Lung (tissue), 12 donors: ENCODE data around the gene CRHBP. TPM values are rescaled to one million over a fixed set of nuclear protein-coding genes. Genes with fewer than 3 reads are reported as not detected.
"Not testable (repeated sequence)": the region's sequence is repeated elsewhere in the genome, so short reads cannot be mapped to it uniquely, and the experiment has no call there.

Source experiments
- ATAC-seq: fragments of 200-7000 bp; cut with Tn5 transposase; one replicate; pipeline ENCODE4 v1.9.1; 2020; ENCODE audit warnings: moderate number of reproducible peaks; ENCODE audit not compliant: insufficient read depth, low FRiP score
- DNase-seq, 3 donors: peaks; one replicate each; pipeline ENCODE4 v3.0.0-alpha.2; 2013 to 2017
- H3K27ac ChIP-seq, 2 donors: one replicate each; pipeline ENCODE4 v1.5.1; 2013; ENCODE audit warnings: mild to moderate bottlenecking in 2 of 2, moderate library complexity in 2 of 2, control low read depth in 1 of 2, inconsistent platforms in 1 of 2, low read depth in 1 of 2, low read length in 1 of 2
- H3K27me3 ChIP-seq, 3 donors: one replicate each; pipeline ENCODE4 v1.5.1; 2013; ENCODE audit warnings: low read length in 2 of 3; ENCODE audit not compliant: control insufficient read depth in 3 of 3, insufficient read depth in 3 of 3
- H3K36me3 ChIP-seq, 4 donors: one replicate each; pipeline ENCODE4 v1.5.1; 2013; ENCODE audit warnings: low read length in 4 of 4, mild to moderate bottlenecking in 1 of 4, moderate library complexity in 1 of 4; ENCODE audit not compliant: control insufficient read depth in 4 of 4, insufficient read depth in 4 of 4
- H3K4me1 ChIP-seq, 5 donors: one replicate each; pipeline ENCODE4 v1.5.1; 2013; ENCODE audit warnings: low read length in 5 of 5, mild to moderate bottlenecking in 2 of 5, moderate library complexity in 1 of 5; ENCODE audit not compliant: control insufficient read depth in 5 of 5, insufficient read depth in 5 of 5
- H3K4me3 ChIP-seq: one replicate; pipeline ENCODE4 v1.5.1; 2013; ENCODE audit warnings: mild to moderate bottlenecking, control low read depth, moderate library complexity
- H3K9ac ChIP-seq, 2 donors: one replicate each; pipeline ENCODE4 v1.5.1; 2013; ENCODE audit warnings: low read length in 2 of 2, control low read depth in 1 of 2; ENCODE audit not compliant: insufficient read depth in 1 of 2
- H3K9me3 ChIP-seq, 4 donors: one replicate each; pipeline ENCODE4 v1.5.1; 2013; ENCODE audit warnings: low read length in 3 of 4, mild to moderate bottlenecking in 1 of 4, moderate library complexity in 1 of 4; ENCODE audit not compliant: control insufficient read depth in 4 of 4, insufficient read depth in 3 of 4
- WGBS, 2 donors: extraction: QIAGEN DNeasy Blood & Tissue Kit; methylation state at CpG; one replicate each; pipeline ENCODE4 v1.1.7; 2013; 5-methylcytosine and 5-hydroxymethylcytosine counted together
- polyA plus RNA-seq, 2 donors: library from polyadenylated mRNA; stranded (reverse); fragments of 200-250 nt; gene quantifications; one replicate each; pipeline ENCODE4 v1.2.1, GENCODE V29; 2013
- total RNA-seq, 2 donors: library from RNA; depleted of rRNA in 1 of 2; stranded (reverse); fragments of >200 nt in 1 of 2; gene quantifications; one replicate each; pipeline ENCODE4 v1.2.1, GENCODE V29; 2014 to 2021
- TF ChIP-seq, protein P1 (sequence below): IDR thresholded peaks from 2 replicates; pipeline ENCODE4 v1.5.1; 2012; ENCODE audit warnings: mild to moderate bottlenecking; ENCODE audit errors: control extremely low read depth, extremely low read depth
- donor health status: control.
- donor health status: control.
- donor health status: Bipolar disorder and iron deficiency.
- donor health status: healthy.
- donor health status: DM: yes; HTN: yes; CAD: no.

The CRHBP gene
- total and polyA plus RNA-seq, 4 donors, result 0.21 to 0.58 (median 0.33) TPM

DNA sequence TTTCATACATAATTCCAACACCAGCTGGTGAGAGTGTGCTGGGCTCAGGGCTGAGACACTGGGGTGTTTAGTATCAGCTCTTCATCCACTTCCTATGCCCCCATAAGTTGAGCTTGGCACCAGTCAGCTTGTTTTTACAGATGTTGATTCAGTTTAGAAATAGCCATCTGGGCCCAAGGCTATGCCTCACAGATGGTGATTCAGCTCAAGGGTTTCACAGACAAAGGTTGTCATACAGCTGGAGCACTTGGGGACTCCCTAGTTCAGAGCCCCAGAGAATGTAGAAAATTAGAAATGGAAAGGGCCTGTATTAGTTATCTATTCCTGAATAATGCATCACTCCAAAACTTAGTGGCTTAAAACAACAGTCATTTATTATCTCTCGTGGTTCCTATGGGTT lies 10.3 kb upstream of the CRHBP start:
- ATAC-seq (no peak), DNase-seq (no peak)
- Histone ChIP-seq H3K27ac (no peak overlapping the region), H3K36me3 (no peaks in the 10 kb centered on the region), H3K4me3 (no peak overlapping the region), H3K9ac (no peak overlapping the region), H3K27me3 (no peaks in the 10 kb centered on the region), H3K4me1 (no peaks in the 10 kb centered on the region), H3K9me3 (no peaks in the 10 kb centered on the region)
- 95 to 97% methylated on average over 1 of the region's 1 CpG for WGBS, 2 donors
- TF ChIP-seq, protein P1, sequence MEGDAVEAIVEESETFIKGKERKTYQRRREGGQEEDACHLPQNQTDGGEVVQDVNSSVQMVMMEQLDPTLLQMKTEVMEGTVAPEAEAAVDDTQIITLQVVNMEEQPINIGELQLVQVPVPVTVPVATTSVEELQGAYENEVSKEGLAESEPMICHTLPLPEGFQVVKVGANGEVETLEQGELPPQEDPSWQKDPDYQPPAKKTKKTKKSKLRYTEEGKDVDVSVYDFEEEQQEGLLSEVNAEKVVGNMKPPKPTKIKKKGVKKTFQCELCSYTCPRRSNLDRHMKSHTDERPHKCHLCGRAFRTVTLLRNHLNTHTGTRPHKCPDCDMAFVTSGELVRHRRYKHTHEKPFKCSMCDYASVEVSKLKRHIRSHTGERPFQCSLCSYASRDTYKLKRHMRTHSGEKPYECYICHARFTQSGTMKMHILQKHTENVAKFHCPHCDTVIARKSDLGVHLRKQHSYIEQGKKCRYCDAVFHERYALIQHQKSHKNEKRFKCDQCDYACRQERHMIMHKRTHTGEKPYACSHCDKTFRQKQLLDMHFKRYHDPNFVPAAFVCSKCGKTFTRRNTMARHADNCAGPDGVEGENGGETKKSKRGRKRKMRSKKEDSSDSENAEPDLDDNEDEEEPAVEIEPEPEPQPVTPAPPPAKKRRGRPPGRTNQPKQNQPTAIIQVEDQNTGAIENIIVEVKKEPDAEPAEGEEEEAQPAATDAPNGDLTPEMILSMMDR, result no peak

DNA sequence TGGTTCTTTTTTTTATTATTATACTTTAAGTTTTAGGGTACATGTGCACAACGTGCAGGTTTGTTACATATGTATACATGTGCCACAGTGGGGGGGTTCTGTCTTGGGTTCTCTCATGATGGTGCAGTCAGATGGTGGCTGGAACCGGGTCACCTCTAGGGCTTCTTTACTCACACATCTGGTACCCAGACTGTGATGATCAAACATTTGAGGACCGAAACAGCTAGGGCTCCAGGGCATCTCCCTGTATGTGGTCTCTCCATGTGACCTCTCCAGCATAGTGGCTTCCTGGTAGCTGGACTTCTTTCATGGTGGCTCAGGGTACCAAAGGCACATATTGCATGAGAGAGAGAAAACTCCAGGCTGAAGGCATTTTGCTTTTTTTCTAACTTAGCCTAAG lies 9.8 kb upstream of the CRHBP start:
- ATAC-seq, result no peak

DNA sequence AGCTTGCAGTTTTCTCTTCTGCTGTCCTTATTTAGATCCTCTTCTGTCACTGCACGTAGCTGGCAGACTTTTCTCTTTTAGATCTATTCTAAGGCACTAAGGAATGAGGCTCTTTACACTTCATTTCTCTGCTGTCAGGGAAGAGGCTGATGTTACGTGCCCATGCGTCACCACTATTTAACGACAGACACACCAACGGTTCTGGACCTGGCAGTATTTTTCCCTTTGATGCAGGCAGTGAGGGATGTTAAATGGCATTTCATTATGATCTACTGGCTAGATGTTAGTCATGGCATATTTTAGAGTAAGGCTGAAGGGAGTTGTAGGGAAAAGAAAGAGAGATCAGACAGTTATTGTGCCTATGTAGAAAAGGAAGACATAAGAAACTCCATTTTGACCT lies 8.2 kb upstream of the CRHBP start:
- Histone ChIP-seq H3K36me3 (no peaks in the 10 kb centered on the region), H3K4me3 (no peak overlapping the region), H3K9ac (no peak overlapping the region), H3K27ac (no peak overlapping the region), H3K9me3 (no peaks in the 10 kb centered on the region), H3K4me1 (no peaks in the 10 kb centered on the region), H3K27me3 (no peaks in the 10 kb centered on the region)
- DNase-seq (no peak), ATAC-seq (no peak)
- 62 to 67% methylated on average over 5 of the region's 5 CpGs for WGBS, 2 donors
- TF ChIP-seq, protein P1, result no peak

More for the DNA sequence above, 9.8 kb upstream of the CRHBP start:
- Histone ChIP-seq H3K36me3 (no peaks in the 10 kb centered on the region), H3K4me3 (no peak overlapping the region), H3K27ac (no peak overlapping the region), H3K9me3 (no peaks in the 10 kb centered on the region), H3K4me1 (no peaks in the 10 kb centered on the region), H3K9ac (no peak overlapping the region), H3K27me3 (no peaks in the 10 kb centered on the region)
- WGBS, 2 donors, result 91 to 98% methylated on average over 3 of the region's 3 CpGs
- TF ChIP-seq, protein P1, result no peak
- no peak for DNase-seq

DNA sequence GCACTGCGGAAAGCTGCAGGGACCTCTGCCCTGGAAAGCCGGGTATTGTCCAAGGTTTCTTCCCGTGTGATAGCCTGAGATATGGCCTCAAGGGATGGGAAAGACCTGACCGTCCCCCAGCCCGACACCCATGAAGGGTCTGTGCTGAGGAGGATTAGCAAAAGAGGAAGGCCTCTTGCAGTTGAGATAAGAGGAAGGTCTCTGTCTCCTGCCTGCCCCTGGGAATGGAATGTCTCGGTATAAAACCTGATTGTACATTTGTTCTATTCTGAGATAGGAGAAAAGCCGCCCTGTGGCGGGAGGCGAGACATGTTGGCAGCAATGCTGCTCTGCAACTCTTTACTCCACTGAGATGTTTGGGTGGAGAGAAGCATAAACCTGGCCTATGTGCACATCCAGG lies 7.6 kb upstream of the CRHBP start:
- not testable (repeated sequence) for H3K4me1 ChIP-seq, H3K36me3 ChIP-seq, H3K27ac ChIP-seq, DNase-seq, H3K9me3 ChIP-seq, H3K9ac ChIP-seq, H3K4me3 ChIP-seq, ATAC-seq, H3K27me3 ChIP-seq
- WGBS, 2 donors, result 28 to 60% methylated on average over 9 of the region's 9 CpGs
